OCI-LY1 (cell line): ENCODE data around the gene CFAP47.

Source experiments
- H2AFZ ChIP-seq: fragments of 200-600 bp; sonication (generic), shearing (Covaris generic); 2 replicates; pipeline ENCODE4 v1.6.0; 2014; ENCODE audit warnings: antibody characterized with exemption, mild to moderate bottlenecking, low read length
- H3F3A ChIP-seq: fragments of 200-600 bp; sonication (generic), shearing (Covaris generic); 2 replicates; pipeline ENCODE4 v1.6.0; 2014; ENCODE audit warnings: mild to moderate bottlenecking, antibody characterized with exemption, low read length, moderate library complexity; ENCODE audit not compliant: insufficient read depth
- H3K27ac ChIP-seq: fragments of 200-600 bp; sonication (generic); 2 replicates; pipeline ENCODE4 v1.5.1; 2014; ENCODE audit warnings: low read length, mixed run types, mild to moderate bottlenecking, low read depth; ENCODE audit not compliant: poor library complexity, severe bottlenecking
- H3K27me3 ChIP-seq: fragments of 200-600 bp; sonication (generic); 2 replicates; pipeline ENCODE4 v1.6.0; 2014; ENCODE audit warnings: antibody characterized with exemption, mild to moderate bottlenecking, low read length, moderate library complexity; ENCODE audit not compliant: insufficient read depth
- H3K36me3 ChIP-seq: fragments of 200-600 bp; sonication (generic); 2 replicates; pipeline ENCODE4 v1.6.1; 2014; ENCODE audit warnings: mild to moderate bottlenecking, antibody characterized with exemption, low read length, moderate library complexity, mixed read lengths; ENCODE audit not compliant: insufficient read depth
- H3K4me1 ChIP-seq: fragments of 200-600 bp; sonication (generic); 2 replicates; pipeline ENCODE4 v1.5.1; 2014; ENCODE audit warnings: mild to moderate bottlenecking, low read length, moderate library complexity; ENCODE audit not compliant: insufficient read depth, severe bottlenecking
- H3K4me2 ChIP-seq: fragments of 200-600 bp; sonication (generic), shearing (Covaris generic); 2 replicates; pipeline ENCODE4 v1.6.1; 2014; ENCODE audit warnings: low read length
- H3K4me3 ChIP-seq: fragments of 200-600 bp; sonication (generic); 2 replicates; pipeline ENCODE4 v1.5.1; 2014; ENCODE audit warnings: low read length, low read depth, mild to moderate bottlenecking, mixed read lengths; ENCODE audit not compliant: poor library complexity, severe bottlenecking
- H3K79me2 ChIP-seq: fragments of 200-600 bp; shearing (Covaris generic); 2 replicates; pipeline ENCODE4 v1.6.1; 2016; ENCODE audit warnings: mixed run types, low read length, mixed read lengths; ENCODE audit not compliant: insufficient read depth
- H3K9ac ChIP-seq: fragments of 200-600 bp; sonication (generic), shearing (Covaris generic); 2 replicates; pipeline ENCODE4 v1.6.1; 2014; ENCODE audit warnings: mild to moderate bottlenecking, low read length, mixed read lengths
- H3K9me2 ChIP-seq: fragments of 200-600 bp; sonication (generic), shearing (Covaris generic); 2 replicates; pipeline ENCODE4 v1.6.1; 2014; ENCODE audit warnings: low read depth, mild to moderate bottlenecking, low read length, mixed read lengths
- H3K9me3 ChIP-seq: fragments of 200-600 bp; shearing (Covaris generic); 2 replicates; pipeline ENCODE4 v1.6.1; 2014; ENCODE audit warnings: low read length, mixed read lengths
- H4K20me1 ChIP-seq: fragments of 200-600 bp; sonication (generic), shearing (Covaris generic); 2 replicates; pipeline ENCODE4 v1.6.0; 2016; ENCODE audit warnings: mild to moderate bottlenecking, low read length; ENCODE audit not compliant: insufficient read depth
- EZH2 ChIP-seq: fragments of 200-600 bp; sonication (generic), shearing (Covaris generic); IDR thresholded peaks from 2 replicates; pipeline ENCODE4 v1.8.0; 2017; ENCODE audit warnings: borderline replicate concordance, mixed run types, mild to moderate bottlenecking, antibody characterized with exemption, low read length, moderate library complexity, mixed read lengths
- TF ChIP-seq, protein P1 (sequence below): fragments of 200-600 bp; sonication (generic), shearing (Covaris generic); IDR thresholded peaks from 2 replicates; pipeline ENCODE4 v1.5.1; 2017; ENCODE audit warnings: mild to moderate bottlenecking, antibody characterized with exemption, low read length, moderate library complexity, mixed read lengths

CFAP47 gene

GRCh38 chrX:35919536-35920309, at the start of gene CFAP47:
Gene CFAP47 (plus strand): TSS chrX:35919734. CDS start chrX:35919800, 66 bp downstream.
- Histone ChIP-seq H3K9me2 (no peaks in the 10 kb centered on the region), H4K20me1 (no peaks in the 10 kb centered on the region), H3K4me1 (no peaks in the 10 kb centered on the region), H2AFZ (no peak within 1 kb of the TSS), H3K79me2 (no peaks in the 10 kb centered on the region), H3K4me3 (no peak within 1 kb of the TSS), H3K36me3 (no peaks in the 10 kb centered on the region), H3K4me2 (no peak within 1 kb of the TSS), H3K9ac (no peak within 1 kb of the TSS), H3K27me3 (no peaks in the 10 kb centered on the region), H3F3A (no peaks in the 10 kb centered on the region), H3K27ac (no peak within 1 kb of the TSS), H3K9me3 (no peaks in the 10 kb centered on the region)
- TF ChIP-seq EZH2: no peak
- TF ChIP-seq, protein P1, sequence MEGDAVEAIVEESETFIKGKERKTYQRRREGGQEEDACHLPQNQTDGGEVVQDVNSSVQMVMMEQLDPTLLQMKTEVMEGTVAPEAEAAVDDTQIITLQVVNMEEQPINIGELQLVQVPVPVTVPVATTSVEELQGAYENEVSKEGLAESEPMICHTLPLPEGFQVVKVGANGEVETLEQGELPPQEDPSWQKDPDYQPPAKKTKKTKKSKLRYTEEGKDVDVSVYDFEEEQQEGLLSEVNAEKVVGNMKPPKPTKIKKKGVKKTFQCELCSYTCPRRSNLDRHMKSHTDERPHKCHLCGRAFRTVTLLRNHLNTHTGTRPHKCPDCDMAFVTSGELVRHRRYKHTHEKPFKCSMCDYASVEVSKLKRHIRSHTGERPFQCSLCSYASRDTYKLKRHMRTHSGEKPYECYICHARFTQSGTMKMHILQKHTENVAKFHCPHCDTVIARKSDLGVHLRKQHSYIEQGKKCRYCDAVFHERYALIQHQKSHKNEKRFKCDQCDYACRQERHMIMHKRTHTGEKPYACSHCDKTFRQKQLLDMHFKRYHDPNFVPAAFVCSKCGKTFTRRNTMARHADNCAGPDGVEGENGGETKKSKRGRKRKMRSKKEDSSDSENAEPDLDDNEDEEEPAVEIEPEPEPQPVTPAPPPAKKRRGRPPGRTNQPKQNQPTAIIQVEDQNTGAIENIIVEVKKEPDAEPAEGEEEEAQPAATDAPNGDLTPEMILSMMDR: no peak

DNA sequence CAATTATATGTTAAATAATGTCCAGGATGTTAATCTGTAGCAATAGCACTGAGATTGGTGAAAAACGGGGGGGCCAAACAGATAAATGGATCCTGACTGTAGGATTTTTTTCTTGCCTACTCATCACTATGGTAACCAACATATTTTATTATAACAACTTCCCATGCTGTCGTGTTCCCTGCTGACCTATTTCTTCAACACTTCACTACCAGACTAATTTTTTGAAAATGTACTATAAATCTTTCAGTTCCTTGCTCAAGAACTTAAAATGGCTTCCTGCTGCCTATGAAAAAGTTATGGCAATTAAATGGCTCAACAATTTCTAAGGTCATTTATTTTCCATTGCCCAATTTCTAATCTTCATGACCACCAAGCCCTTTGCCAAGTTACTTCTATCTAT, 38.9 kb upstream of the CFAP47 start:
- Histone ChIP-seq H3K36me3 (no peaks in the 10 kb centered on the region), H3K9me2 (no peaks in the 10 kb centered on the region), H3K4me2 (no peak overlapping the region), H3K27ac (no peak overlapping the region), H3K4me1 (no peaks in the 10 kb centered on the region), H3K4me3 (no peak overlapping the region), H4K20me1 (no peaks in the 10 kb centered on the region), H3K9me3 (no peaks in the 10 kb centered on the region), H3K79me2 (no peaks in the 10 kb centered on the region), H3K27me3 (no peaks in the 10 kb centered on the region), H2AFZ (no peak overlapping the region), H3K9ac (no peak overlapping the region), H3F3A (no peaks in the 10 kb centered on the region)
- TF ChIP-seq, protein P1: no peak
- TF ChIP-seq EZH2: no peak

- Histone ChIP-seq H3K4me3 (no peak overlapping the region), H3K27me3 (no peaks in the 10 kb centered on the region), H3K79me2 (0 out of 2 replicates have a peak, but pooled peaks cover under 1% of the 10 kb centered on the region), H4K20me1 (no peaks in the 10 kb centered on the region), H3K36me3 (no peaks in the 10 kb centered on the region), H3K9me3 (no peaks in the 10 kb centered on the region), H3F3A (no peaks in the 10 kb centered on the region), H3K27ac (no peak overlapping the region), H3K9me2 (no peaks in the 10 kb centered on the region), H3K4me2 (no peak overlapping the region), H3K9ac (no peak overlapping the region), H3K4me1 (no peaks in the 10 kb centered on the region), H2AFZ (no peak overlapping the region)
- no peak for TF ChIP-seq EZH2
- TF ChIP-seq, protein P1: no peak
These were observed 33.4 kb upstream of the CFAP47 start for GRCh38 chrX:35886135-35886534.
